Esophagus muscularis mucosa (tissue), 3 donors: ENCODE measurements around the gene MEPE.

Experiments used
- POLR2AphosphoS5 ChIP-seq, 2 donors: sonication (generic); formaldehyde crosslinking; IDR thresholded peaks; one replicate each; pipeline ENCODE4 v1.6.1; 2017; ENCODE audit warnings: antibody characterized with exemption in 2 of 2
- TF ChIP-seq, protein P1 (sequence below), 3 experiments: fragments of 200-600 bp in 2 of 3; fragments of 450-650 bp in 1 of 3; sonication (generic) in 2 of 3; IDR thresholded peaks; one replicate each; pipeline ENCODE4 v1.5.1; 2017 to 2019; ENCODE audit warnings: antibody characterized with exemption in 3 of 3, mild to moderate bottlenecking in 2 of 3, moderate library complexity in 1 of 3

DNA sequence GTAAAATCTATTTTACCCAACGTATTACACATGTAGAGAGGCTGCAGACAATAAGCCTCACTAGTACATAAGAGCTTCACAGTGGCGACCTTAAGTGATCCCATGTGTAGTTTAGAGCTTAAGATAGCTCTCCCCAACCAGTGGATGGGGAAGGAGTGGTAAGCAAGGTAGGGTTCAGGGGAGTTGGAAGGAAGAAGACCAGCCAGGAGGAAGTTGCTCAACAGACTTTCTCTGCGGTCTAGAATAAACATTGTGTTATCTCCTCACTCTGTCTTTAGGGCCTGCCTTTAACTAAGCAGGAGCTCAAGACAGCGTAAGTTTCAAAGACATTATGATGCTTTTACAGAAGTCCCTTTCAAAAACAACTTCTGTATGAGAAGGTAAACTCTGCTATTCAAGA is 16.8 kb downstream of the MEPE start:
- no peak for TF ChIP-seq POLR2AphosphoS5 (IDR thresholded peaks at IDR 0.05)
- TF ChIP-seq, protein P1, sequence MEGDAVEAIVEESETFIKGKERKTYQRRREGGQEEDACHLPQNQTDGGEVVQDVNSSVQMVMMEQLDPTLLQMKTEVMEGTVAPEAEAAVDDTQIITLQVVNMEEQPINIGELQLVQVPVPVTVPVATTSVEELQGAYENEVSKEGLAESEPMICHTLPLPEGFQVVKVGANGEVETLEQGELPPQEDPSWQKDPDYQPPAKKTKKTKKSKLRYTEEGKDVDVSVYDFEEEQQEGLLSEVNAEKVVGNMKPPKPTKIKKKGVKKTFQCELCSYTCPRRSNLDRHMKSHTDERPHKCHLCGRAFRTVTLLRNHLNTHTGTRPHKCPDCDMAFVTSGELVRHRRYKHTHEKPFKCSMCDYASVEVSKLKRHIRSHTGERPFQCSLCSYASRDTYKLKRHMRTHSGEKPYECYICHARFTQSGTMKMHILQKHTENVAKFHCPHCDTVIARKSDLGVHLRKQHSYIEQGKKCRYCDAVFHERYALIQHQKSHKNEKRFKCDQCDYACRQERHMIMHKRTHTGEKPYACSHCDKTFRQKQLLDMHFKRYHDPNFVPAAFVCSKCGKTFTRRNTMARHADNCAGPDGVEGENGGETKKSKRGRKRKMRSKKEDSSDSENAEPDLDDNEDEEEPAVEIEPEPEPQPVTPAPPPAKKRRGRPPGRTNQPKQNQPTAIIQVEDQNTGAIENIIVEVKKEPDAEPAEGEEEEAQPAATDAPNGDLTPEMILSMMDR (IDR thresholded peaks at IDR 0.05): no peak
